Astrocyte (in vitro differentiated cells and primary cell): Measurements from ENCODE around the gene USP40.

ENCODE experiments used
- CTCF ChIP-seq: IDR thresholded peaks from 2 replicates; pipeline ENCODE4 v1.5.1; 2011; ENCODE audit warnings: low read depth, mild to moderate bottlenecking, inconsistent platforms, low read length, moderate library complexity; ENCODE audit not compliant: insufficient read depth
- EZH2 ChIP-seq: IDR thresholded peaks from 2 replicates; pipeline ENCODE4 v1.6.1; 2012; ENCODE audit warnings: mild to moderate bottlenecking, low read length, inconsistent platforms; ENCODE audit not compliant: insufficient read depth

- TF ChIP-seq CTCF (no peak), EZH2 (no peak)
Measured at GRCh38 chr2:233453111-233453915, 113.3 kb downstream of the USP40 start.
